Glutamatergic neuron (in vitro differentiated cells): ENCODE data around the gene ALAS1. TPM values are rescaled to one million over a fixed set of nuclear protein-coding genes. Genes with fewer than 3 reads are reported as not detected.

ENCODE experiments used
- DNase-seq: peaks from one replicate; pipeline ENCODE4 v3.0.0; 2022
- H3K27ac Mint-ChIP-seq: one replicate; pipeline ENCODE4 v1.8.0; 2020; ENCODE audit warnings: mild to moderate bottlenecking, mixed read lengths, inconsistent platforms; ENCODE audit not compliant: unreplicated experiment
- H3K27me3 Mint-ChIP-seq: one replicate; pipeline ENCODE4 v1.8.0; 2020; ENCODE audit warnings: mild to moderate bottlenecking, moderate library complexity, mixed read lengths, inconsistent platforms; ENCODE audit not compliant: unreplicated experiment
- H3K36me3 Mint-ChIP-seq: one replicate; pipeline ENCODE4 v1.8.0; 2020; ENCODE audit warnings: mild to moderate bottlenecking, mixed read lengths, inconsistent platforms; ENCODE audit not compliant: unreplicated experiment
- H3K4me1 Mint-ChIP-seq: one replicate; pipeline ENCODE4 v1.8.0; 2020; ENCODE audit warnings: mild to moderate bottlenecking, low read depth, mixed read lengths, inconsistent platforms; ENCODE audit not compliant: unreplicated experiment
- H3K4me3 Mint-ChIP-seq: one replicate; pipeline ENCODE4 v1.8.0; 2020; ENCODE audit warnings: mild to moderate bottlenecking, mixed read lengths, inconsistent platforms; ENCODE audit not compliant: unreplicated experiment
- H3K9me3 Mint-ChIP-seq: one replicate; pipeline ENCODE4 v1.8.0; 2020; ENCODE audit warnings: mild to moderate bottlenecking, moderate library complexity, mixed read lengths, inconsistent platforms; ENCODE audit not compliant: unreplicated experiment
- CTCF ChIP-seq: fragments of 200-600 bp; sonication (generic); IDR thresholded peaks from one replicate; pipeline ENCODE4 v1.5.0; 2021; ENCODE audit not compliant: partially characterized antibody, unreplicated experiment
- total RNA-seq: library from RNA; stranded (reverse); fragmentation: NEBNext Ultra II Directional; extraction: Animal tissue kit (Norgen Biotek cat#: 25700); gene quantifications from one replicate; pipeline ENCODE4 v1.2.1, GENCODE V29; 2021; ENCODE audit not compliant: unreplicated experiment

ALAS1 gene
- total RNA-seq, 1 donor from 2014 or later = 41.7 TPM

GRCh38 chr3:52211268-52211891 lies 13.4 kb downstream of the ALAS1 start:
- H3K27ac Mint-ChIP-seq = no peak overlapping the region
- no peak for DNase-seq
- TF ChIP-seq CTCF = no peak
- peaks cover 2% of the 10 kb centered on the region for H3K27me3 Mint-ChIP-seq
- no peaks in the 10 kb centered on the region for H3K4me1 Mint-ChIP-seq
- H3K36me3 Mint-ChIP-seq = peaks cover 4% of the 10 kb centered on the region
- no peak overlapping the region for H3K4me3 Mint-ChIP-seq
- peaks cover 4% of the 10 kb centered on the region for H3K9me3 Mint-ChIP-seq

GRCh38 chr3:52213005-52213404 lies 15.0 kb downstream of the ALAS1 start:
- Mint-ChIP-seq H3K27ac (no peak overlapping the region), H3K9me3 (peaks cover 4% of the 10 kb centered on the region), H3K27me3 (no peaks in the 10 kb centered on the region), H3K4me3 (no peak overlapping the region), H3K36me3 (peaks cover 4% of the 10 kb centered on the region), H3K4me1 (no peaks in the 10 kb centered on the region)
- TF ChIP-seq CTCF = no peak
- DNase-seq = no peak

GRCh38 chr3:52213901-52214300 lies 15.9 kb downstream of the ALAS1 start:
- H3K4me3 Mint-ChIP-seq = no peak overlapping the region
- H3K9me3 Mint-ChIP-seq = peaks cover 4% of the 10 kb centered on the region
- peaks cover 4% of the 10 kb centered on the region for H3K36me3 Mint-ChIP-seq
- no peaks in the 10 kb centered on the region for H3K4me1 Mint-ChIP-seq
- H3K27ac Mint-ChIP-seq = no peak overlapping the region
- no peaks in the 10 kb centered on the region for H3K27me3 Mint-ChIP-seq
- no peak for DNase-seq
- no peak for TF ChIP-seq CTCF

GRCh38 chr3:52215351-52215750 lies 17.4 kb downstream of the ALAS1 start:
- Mint-ChIP-seq H3K9me3 (peaks cover 4% of the 10 kb centered on the region), H3K4me1 (no peaks in the 10 kb centered on the region), H3K4me3 (no peak overlapping the region), H3K27me3 (no peaks in the 10 kb centered on the region), H3K36me3 (peaks cover 4% of the 10 kb centered on the region), H3K27ac (no peak overlapping the region)
- no peak for TF ChIP-seq CTCF
- DNase-seq = no peak

- H3K36me3 Mint-ChIP-seq = peaks cover 4% of the 10 kb centered on the region
- TF ChIP-seq CTCF = no peak
- H3K4me1 Mint-ChIP-seq = no peaks in the 10 kb centered on the region
- no peak overlapping the region for H3K4me3 Mint-ChIP-seq
- no peak overlapping the region for H3K27ac Mint-ChIP-seq
- H3K27me3 Mint-ChIP-seq = no peaks in the 10 kb centered on the region
- H3K9me3 Mint-ChIP-seq = peaks cover 4% of the 10 kb centered on the region
- DNase-seq = no peak
Observed at GRCh38 chr3:52216585-52217408, 18.8 kb downstream of the ALAS1 start.
